Hematopoietic multipotent progenitor cell treated with erythropoietin and hydrocortisone succinate and interleukin-3 and kit ligand, for 17 days (in vitro differentiated cells): ENCODE results near the gene PIN4.
"Not testable (repeated sequence)": the region's sequence is repeated elsewhere in the genome, so short reads cannot be mapped to it uniquely, and the experiment has no call there.

Experiments
- DNase-seq: peaks from one replicate; pipeline ENCODE4 v3.0.0-alpha.2; 2015; ENCODE audit warnings: low spot score

The PIN4 gene

DNA sequence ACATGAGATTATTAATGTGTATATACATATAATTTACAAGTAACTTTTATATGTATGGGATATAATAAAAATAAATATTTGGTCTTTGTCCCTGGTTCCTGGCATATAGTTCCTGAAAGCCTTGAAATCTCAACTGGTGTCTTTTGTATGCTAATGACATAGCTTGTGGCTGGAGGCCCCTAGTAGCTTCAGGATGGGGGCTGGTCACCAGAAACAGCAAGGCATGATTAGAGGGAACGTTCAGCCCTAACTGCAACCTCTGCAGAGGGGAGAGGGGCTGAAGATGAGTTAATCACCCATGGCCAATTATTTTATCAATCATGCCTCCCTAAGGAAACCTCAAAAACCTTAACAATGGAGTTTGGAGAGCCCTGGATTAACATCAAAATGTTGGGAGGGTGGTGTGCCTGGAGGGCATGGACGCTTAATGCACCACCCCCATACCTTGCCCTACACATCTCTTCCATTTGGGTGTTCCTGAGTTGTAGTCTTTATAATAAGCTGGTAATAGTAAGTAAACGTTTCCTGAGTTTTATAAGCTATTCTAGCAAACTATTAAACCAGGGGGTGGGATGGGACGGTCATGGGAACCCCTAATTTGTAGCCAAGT, 21.3 kb downstream of the PIN4 start:
- no peak for DNase-seq

DNA sequence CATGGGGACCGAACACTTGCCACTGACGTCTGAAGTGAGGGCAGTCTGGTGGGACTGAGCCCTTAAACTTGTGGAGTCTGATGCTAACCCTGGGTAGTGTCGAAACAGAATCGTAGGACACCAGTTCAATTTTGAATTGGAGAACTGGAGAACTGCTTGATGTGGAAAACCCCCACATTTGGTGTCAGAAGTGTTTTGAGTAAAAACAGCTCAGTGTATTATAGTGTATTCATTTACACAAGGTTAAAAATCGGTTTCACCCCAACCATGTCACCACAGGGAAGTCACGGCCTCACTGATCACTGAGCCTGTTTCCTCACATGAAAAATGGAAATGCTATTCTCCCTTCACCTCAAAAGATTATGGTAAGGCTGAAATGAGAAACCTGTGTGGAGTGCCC, 21.9 kb downstream of the PIN4 start:
- DNase-seq = no peak

DNA sequence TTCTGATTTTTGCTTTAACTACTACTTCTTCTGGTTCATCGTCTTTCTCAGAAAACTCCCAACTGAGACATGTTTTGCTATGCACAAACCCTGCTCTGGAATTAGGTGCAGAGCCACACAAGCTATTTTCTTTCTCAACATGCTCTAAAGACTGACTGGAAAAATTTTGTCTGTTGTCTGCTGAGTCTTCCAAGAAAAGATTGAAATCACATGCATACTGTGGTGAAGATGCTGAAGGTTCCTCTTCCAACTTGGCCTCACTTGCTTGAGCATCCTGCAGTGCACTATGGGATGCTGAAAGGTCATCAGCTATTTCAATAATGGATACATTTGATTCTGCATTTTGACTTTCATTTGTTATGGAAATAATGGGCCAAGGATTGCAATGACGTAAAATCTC, 24.1 kb downstream of the PIN4 start:
- no peak for DNase-seq

DNA sequence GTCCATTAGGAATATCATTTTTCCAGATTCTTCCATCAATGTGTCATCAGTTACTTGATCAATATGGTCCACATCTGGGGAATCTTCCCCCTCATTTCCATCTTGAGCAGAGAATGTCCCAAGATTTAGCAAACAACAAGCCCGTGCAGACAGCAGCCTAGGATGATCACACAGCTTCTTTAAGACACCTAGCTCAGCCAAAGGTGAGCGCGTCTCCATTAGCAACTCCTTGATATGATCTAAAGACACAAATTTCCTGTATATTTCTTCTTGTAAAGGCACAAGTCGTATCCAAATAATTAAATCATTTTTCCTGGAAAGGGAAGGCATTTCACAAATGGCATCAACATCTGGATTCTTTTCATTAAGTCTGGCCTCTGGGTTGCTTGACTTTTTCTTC, 25.8 kb downstream of the PIN4 start:
- no peak for DNase-seq

DNA sequence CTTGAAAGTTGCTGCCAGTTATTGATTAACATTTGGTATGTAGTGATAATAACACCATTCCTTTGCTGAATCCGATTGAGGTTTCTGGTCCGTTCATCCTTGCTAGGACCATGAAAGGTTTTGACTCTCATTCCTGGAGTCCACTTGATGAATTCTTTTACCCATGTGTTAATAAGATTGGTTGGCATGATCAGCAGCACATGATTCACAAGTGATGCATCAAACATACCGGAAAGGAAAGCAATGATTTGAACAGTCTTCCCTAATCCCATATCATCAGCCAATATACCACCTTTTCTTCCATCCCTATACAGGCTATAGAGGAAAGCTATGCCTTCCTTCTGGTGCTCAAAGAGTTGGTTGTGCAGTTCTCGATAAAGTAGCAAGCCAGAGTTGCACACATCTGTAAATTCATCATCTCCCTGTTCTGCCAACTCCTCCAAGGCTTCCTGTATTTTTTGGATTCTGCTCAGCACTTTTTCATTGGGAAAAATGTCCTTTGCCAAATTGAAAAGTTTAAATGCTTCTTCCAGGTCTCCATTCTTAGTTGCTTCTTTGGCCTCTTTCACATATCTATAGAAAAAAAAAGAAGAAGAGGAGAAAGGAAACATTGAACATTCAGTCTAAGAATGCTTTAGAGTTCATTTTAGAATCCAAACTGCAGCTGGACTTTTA, 26.7 kb downstream of the PIN4 start:
- no peak for DNase-seq

DNA sequence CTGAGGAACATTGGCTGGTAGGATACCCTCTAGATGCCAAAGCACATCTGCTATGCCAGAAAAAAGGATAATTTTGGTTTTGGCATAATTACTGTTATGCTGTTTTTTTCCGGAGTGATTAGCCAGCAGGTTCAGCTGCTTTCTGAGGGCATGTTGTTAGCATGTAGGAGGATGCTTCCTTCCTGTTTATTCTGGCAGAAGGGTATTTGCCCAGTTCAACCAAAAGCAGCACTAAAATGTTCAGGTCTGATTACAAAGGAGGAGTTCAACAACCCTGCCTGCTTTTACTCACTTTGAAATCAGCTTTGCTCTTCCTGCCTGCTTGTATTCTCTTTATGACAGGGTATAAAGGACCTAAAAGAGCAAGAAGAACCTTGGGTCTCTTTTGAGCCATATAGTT, 35.4 kb downstream of the PIN4 start:
- no peak for DNase-seq

DNA sequence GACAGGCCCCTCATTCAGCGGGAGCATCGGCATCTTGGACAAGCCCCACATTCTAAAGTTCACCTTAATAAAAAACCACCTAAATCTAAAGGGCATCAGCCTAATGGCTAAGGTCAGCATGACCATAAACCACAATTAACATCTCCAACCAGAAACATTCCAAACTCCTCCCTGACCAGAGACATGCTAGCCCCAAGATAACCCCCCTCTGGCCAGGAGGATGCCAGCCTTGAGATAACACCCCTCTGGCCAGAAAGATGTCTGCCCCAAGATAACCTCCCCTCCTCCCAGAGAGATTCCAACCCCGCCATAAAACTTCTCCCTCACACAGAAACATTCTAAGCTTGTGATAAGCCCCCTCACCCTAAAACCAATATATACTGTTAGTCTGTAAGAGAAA, 38.8 kb downstream of the PIN4 start:
- not testable (repeated sequence) for DNase-seq

DNA sequence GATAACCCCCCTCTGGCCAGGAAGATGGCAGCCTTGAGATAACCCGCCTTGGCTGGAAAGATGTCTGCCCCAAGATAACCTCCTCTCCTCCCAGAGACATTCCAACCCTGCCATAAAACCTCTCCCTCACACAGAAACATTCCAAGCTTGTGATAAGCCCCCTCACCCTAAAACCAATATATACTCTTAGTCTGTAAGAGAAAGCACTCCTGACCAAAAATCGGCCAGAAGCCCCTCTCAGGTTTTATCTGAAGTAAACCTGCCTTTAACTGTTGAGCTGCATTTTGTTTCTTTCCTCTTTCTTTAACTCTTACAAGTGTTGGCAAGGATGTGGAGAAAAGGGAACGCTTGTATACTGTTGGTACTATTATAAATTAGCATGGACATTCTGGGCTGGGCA, 48.7 kb downstream of the PIN4 start:
- DNase-seq = no peak

DNA sequence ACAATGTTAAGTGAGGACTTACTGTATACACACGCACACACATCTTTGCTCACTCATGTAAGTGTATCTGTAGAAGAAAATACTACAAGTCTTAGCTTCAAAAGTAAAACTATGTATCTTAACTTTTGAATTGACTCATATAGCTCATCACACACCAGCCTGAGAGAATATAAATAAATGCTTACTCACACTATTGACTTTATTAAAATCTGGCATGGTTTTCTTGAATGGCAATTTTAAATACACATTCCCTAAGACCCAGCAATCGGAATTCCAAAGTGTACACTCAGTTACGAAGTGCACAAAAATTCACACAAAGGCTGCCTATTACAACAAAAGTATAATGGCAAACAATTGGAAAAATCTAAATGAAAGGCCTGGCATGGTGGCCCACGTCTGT, 55.3 kb downstream of the PIN4 start:
- no peak for DNase-seq

DNA sequence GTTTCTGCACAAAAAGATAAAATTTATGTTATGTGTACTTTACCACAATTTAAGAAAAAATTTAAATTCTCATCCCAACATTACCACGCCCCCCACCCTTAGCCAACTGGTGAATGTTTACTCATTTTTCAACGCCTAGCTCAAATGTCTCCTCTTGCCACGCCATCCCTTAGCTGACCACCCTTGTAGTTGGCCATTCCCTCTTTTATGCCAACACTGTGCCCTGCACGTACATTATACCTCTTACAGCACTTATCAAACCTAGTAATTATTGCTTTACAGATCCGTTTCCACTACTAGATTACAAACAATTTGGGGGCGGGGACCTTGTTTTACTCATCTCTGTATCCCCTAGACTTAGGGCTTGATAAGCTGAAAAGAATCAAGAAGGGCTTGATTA, 56.6 kb downstream of the PIN4 start:
- no peak for DNase-seq

DNA sequence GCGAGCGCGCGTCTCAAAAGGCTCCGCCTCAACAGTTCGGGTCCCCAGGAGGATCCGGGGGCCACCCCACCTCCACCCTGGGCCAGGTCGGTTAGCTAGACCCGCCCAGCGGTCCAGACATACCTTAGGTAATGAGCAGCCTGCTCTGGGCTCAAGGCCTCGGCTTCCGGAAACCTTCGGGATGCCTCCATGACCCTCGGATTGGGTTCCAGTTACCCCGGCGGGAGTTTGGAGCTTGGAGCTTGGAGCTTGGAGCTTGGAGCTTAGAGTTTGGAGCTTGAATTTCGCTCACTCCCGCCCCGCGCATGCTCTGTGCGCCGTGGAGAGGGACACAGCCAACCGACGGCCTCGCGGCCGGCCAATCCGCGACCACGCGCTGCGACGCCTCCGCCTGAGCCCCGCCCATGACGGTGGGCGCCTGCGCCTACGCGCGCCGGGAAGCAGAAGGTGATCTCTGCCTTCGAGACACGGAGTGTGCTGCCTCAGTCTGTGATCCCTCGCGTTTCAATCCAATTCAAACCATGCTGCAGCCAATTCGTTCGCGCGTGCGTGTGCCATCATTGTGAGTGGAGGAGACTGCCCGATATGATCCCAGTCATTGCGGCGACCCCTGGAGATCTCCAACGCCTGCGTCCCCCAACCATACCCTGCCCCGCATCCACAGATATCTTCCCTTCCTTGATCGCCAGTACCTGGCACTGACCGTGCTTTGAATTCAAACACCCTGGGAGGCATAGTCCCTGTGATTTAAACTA, 57.3 kb downstream of the PIN4 start, which contains the start of gene ERCC6L:
Gene ERCC6L (minus strand): TSS at position 307 of the 755 bp plus-strand sequence. CDS start 116 bp downstream, at position 191.
- DNase-seq = peak; percentile 70

DNA sequence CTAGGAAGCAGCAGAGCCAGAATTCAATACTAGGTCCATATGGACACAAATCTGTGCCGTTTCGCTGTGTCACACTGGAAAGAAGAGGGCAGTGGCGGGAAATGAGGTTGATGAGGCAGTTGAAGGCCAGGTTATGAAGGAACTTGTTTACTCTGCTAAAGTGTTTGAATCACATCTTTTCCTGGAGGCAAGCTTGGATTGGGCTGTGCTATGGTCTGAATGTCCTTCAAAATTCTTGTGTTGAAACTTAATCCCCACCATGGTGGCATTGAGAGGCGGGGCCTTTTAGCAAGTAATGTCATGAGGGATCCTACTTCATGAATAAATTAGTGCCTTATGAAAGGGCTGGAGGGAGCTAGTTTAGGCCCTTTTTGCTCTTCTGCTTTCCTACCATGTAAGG, 59.4 kb downstream of the PIN4 start:
- no peak for DNase-seq

DNA sequence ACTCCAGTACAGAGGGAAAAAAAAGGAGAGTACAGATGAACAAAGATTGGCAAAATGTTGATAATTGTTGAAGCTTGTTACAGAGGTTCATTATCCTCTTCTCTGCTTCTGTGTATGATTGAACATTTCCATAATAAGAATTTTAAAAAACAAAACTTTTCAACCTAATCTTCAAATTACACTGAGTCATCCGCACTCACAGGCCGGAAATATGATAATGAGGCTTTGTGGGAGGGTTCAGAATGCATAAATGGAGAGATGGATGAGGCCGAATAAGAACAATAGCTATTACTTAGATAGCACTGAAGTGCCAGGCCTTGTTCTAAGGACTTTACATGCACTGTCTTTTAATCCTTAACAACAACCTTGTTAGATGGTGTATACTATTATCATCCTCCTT, 61.9 kb downstream of the PIN4 start:
- DNase-seq = no peak

DNA sequence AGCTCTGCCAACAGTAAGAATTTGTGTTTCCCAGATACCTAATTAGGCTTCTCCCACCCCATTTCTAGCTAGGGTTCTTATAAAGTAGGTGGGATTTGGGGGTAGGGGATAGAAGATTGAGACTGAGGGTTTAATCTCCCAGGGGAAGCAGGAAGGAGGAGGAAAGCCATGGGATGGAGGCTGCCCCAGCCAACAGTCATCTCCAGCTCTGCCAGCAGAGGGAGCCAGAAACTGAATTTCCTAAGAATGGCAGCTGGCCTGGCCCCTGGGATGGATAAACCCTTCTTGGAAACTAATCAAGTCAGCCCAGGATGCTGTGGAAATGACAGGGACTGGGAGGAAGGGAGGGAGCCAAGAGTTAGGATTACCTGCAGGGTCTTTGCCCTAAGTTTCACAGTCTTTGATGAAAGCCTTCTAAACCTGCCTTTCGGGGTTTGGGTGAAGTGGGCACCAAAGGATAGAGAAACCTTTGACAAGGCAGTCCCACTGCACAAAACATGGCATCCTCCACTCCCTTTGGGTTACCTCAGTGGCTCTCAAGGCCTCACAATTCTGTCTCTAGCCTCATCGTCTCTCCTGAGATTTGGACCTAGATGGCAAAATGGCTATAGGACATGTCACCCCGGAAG, 64.0 kb downstream of the PIN4 start:
- peak; percentile 26 for DNase-seq

DNA sequence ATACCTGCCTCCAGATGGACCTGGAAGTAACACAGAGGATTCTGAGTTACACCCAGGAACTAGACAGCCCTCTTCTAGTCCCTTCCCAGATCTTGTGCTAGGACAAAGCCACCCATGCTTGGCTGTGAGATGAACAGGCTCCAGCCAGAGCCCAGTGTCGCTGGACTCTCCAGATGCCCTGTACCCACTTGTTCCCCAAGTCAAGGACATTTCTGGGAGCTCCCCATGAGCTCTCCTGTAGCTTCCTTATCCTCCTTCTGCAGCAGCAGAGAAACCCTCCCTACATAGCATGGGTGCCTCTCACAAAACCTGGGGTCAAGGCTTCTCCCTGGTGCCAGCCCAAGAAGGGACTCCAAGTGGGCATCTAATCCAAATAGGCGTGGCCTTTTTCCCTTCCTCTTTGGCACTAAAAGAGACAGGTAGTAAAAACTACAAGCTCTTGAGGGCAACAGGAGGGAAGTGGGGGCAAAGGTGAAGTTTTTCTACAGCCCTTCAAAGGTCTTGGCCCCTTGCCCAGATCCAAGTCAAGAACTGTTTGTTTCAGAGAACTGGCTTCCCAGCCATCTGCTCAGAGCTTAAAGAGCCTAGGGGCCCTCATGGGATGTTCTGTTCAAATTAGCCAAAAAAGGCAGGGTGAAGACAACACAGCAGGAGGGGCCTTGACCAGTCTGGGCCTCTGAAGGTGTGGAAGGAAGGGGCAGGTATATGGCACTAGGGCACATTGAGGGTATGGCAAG, 65.8 kb downstream of the PIN4 start:
- no peak for DNase-seq
